ENCODE data around the gene TXNRD1. TPM values are rescaled to one million over a fixed set of nuclear protein-coding genes. Genes with fewer than 3 reads are reported as not detected.

The TXNRD1 gene
- total and polyA plus RNA-seq, 4 donors = 23.6 to 70.8 (median 55.7) TPM

- no peaks in the 10 kb centered on the region for H3K4me1 ChIP-seq (ENCODE audit: control insufficient read depth in 4 of 4, insufficient read depth in 4 of 4, low read length in 3 of 4)
- H3K27ac ChIP-seq (ENCODE audit: low read depth in 1 of 2, low read length in 2 of 2) = no peak overlapping the region
- TF ChIP-seq TAF1 (conservative IDR thresholded peaks at IDR 0.05) (no peak), ZBTB33 (IDR thresholded peaks at IDR 0.05) (no peak), EGR1 (IDR thresholded peaks at IDR 0.05; ENCODE audit: low read depth in 2 of 2) (no peak), FOXA1 (IDR thresholded peaks at IDR 0.05) (no peak), YY1 (IDR thresholded peaks at IDR 0.05) (no peak), ATF3 (IDR thresholded peaks at IDR 0.05) (no peak), REST (IDR thresholded peaks at IDR 0.05) (no peak), CTCF (IDR thresholded peaks at IDR 0.05; ENCODE audit: low read depth, low read length, missing input control) (no peak), GABPA (IDR thresholded peaks at IDR 0.05 in 1 of 2, conservative IDR thresholded peaks at IDR 0.05 in 1 of 2) (no peak), JUND (IDR thresholded peaks at IDR 0.05) (no peak), FOXA2 (IDR thresholded peaks at IDR 0.05) (no peak)
- no peaks in the 10 kb centered on the region for H3K9me3 ChIP-seq (ENCODE audit: control insufficient read depth in 4 of 4, low read length in 3 of 4)
- no peak for DNase-seq (ENCODE audit: low spot score)
- peaks cover 18 to 54% (median 41%) of the 10 kb centered on the region in 4 donors for H3K36me3 ChIP-seq (ENCODE audit: control insufficient read depth in 4 of 4, insufficient read depth in 3 of 4, low read depth in 1 of 4, low read length in 3 of 4)
- H3K4me3 ChIP-seq (ENCODE audit: low read depth in 1 of 3, low read length in 3 of 3) = no peak overlapping the region
- no peaks in the 10 kb centered on the region for H3K27me3 ChIP-seq (ENCODE audit: control insufficient read depth in 4 of 4, insufficient read depth in 4 of 4, low read length in 3 of 4)
- 94% methylated on average over 3 of the region's 3 CpGs for WGBS
- H3K9ac ChIP-seq (ENCODE audit: low read depth in 1 of 2, low read length in 2 of 2) = no peak overlapping the region
Observed at GRCh38 chr12:104339663-104340062, 124.1 kb downstream of the TXNRD1 start.

GRCh38 chr12:104340177-104340576 lies 124.6 kb downstream of the TXNRD1 start:
- Histone ChIP-seq H3K27ac (ENCODE audit: low read depth in 1 of 2, low read length in 2 of 2) (no peak overlapping the region), H3K4me3 (ENCODE audit: low read depth in 1 of 3, low read length in 3 of 3) (no peak overlapping the region), H3K9me3 (ENCODE audit: control insufficient read depth in 4 of 4, low read length in 3 of 4) (no peaks in the 10 kb centered on the region), H3K27me3 (ENCODE audit: control insufficient read depth in 4 of 4, insufficient read depth in 4 of 4, low read length in 3 of 4) (no peaks in the 10 kb centered on the region), H3K4me1 (ENCODE audit: control insufficient read depth in 4 of 4, insufficient read depth in 4 of 4, low read length in 3 of 4) (no peaks in the 10 kb centered on the region), H3K9ac (ENCODE audit: low read depth in 1 of 2, low read length in 2 of 2) (no peak overlapping the region), H3K36me3 (ENCODE audit: control insufficient read depth in 4 of 4, insufficient read depth in 3 of 4, low read depth in 1 of 4, low read length in 3 of 4) (peaks cover 18 to 51% (median 39%) of the 10 kb centered on the region in 4 donors)
- DNase-seq (ENCODE audit: low spot score) = no peak
- WGBS = 95% methylated on average over 1 of the region's 1 CpG
- no peak for TF ChIP-seq NR2F2 (IDR thresholded peaks at IDR 0.05)
- no peak for TF ChIP-seq MAX (IDR thresholded peaks at IDR 0.05)
- TF ChIP-seq RXRA (IDR thresholded peaks at IDR 0.05) = no peak
- no peak for TF ChIP-seq CTCF (IDR thresholded peaks at IDR 0.05; ENCODE audit: low read depth, low read length, missing input control)
- no peak for TF ChIP-seq SP1 (IDR thresholded peaks at IDR 0.05)
- TF ChIP-seq RAD21 (IDR thresholded peaks at IDR 0.05) = no peak
- TF ChIP-seq JUND (IDR thresholded peaks at IDR 0.05) = no peak
- no peak for TF ChIP-seq GABPA (IDR thresholded peaks at IDR 0.05 in 1 of 2, conservative IDR thresholded peaks at IDR 0.05 in 1 of 2)
- no peak for TF ChIP-seq REST (IDR thresholded peaks at IDR 0.05)
